ENCODE measurements around the gene PROC. TPM values are rescaled to one million over a fixed set of nuclear protein-coding genes. Genes with fewer than 3 reads are reported as not detected.

Gene PROC
- total RNA-seq, 1 donor from 2014 or later, result 0.25 TPM

GRCh38 chr2:127417406-127417805 is 821 bp upstream of the PROC start:
- TF ChIP-seq CTCF (IDR thresholded peaks at IDR 0.05; ENCODE audit: unreplicated experiment), result no peak
- DNase-seq (ENCODE audit: low spot score in 2 of 2, unreplicated experiment in 2 of 2), result no peak
- Mint-ChIP-seq H3K4me1 (peaks cover 23% of the 10 kb centered on the region), H3K27ac (no peak overlapping the region), H3K9me3 (peaks cover 16% of the 10 kb centered on the region), H3K36me3 (peaks cover 2% of the 10 kb centered on the region), H3K27me3 (ENCODE audit: low read depth) (peaks cover 36% of the 10 kb centered on the region), H3K4me3 (no peak overlapping the region)

GRCh38 chr2:127419112-127419430 is 844 bp downstream of the PROC start:
- no peaks in the 10 kb centered on the region for H3K36me3 Mint-ChIP-seq
- H3K9me3 Mint-ChIP-seq, result no peaks in the 10 kb centered on the region
- peaks cover 51% of the 10 kb centered on the region for H3K27me3 Mint-ChIP-seq (ENCODE audit: low read depth)

GRCh38 chr2:127419448-127420038 is 1.3 kb downstream of the PROC start:
- Mint-ChIP-seq H3K36me3 (no peaks in the 10 kb centered on the region), H3K4me1 (peaks cover 24% of the 10 kb centered on the region), H3K9me3 (no peaks in the 10 kb centered on the region), H3K27ac (no peak overlapping the region), H3K27me3 (ENCODE audit: low read depth) (peaks cover 54% of the 10 kb centered on the region), H3K4me3 (no peak overlapping the region)
- TF ChIP-seq CTCF (IDR thresholded peaks at IDR 0.05; ENCODE audit: unreplicated experiment), result no peak
- no peak for DNase-seq (ENCODE audit: low spot score in 2 of 2, unreplicated experiment in 2 of 2)

More at GRCh38 chr2:127419112-127419430, 844 bp downstream of the PROC start:
- no peak for TF ChIP-seq CTCF (IDR thresholded peaks at IDR 0.05; ENCODE audit: unreplicated experiment)
- Mint-ChIP-seq H3K27ac (no peak overlapping the region), H3K4me3 (no peak overlapping the region), H3K4me1 (peaks cover 26% of the 10 kb centered on the region)
- DNase-seq (ENCODE audit: low spot score in 2 of 2, unreplicated experiment in 2 of 2), result no peak

- DNase-seq (ENCODE audit: low spot score in 2 of 2, unreplicated experiment in 2 of 2), result no peak
- peaks cover 60% of the 10 kb centered on the region for H3K27me3 Mint-ChIP-seq (ENCODE audit: low read depth)
- TF ChIP-seq CTCF (IDR thresholded peaks at IDR 0.05; ENCODE audit: unreplicated experiment), result no peak
- no peaks in the 10 kb centered on the region for H3K36me3 Mint-ChIP-seq
- no peak overlapping the region for H3K27ac Mint-ChIP-seq
- H3K9me3 Mint-ChIP-seq, result no peaks in the 10 kb centered on the region
- H3K4me3 Mint-ChIP-seq, result no peak overlapping the region
- H3K4me1 Mint-ChIP-seq, result peaks cover 21% of the 10 kb centered on the region
Observed at GRCh38 chr2:127420039-127420864, 2.0 kb downstream of the PROC start.

GRCh38 chr2:127421116-127421800 is 3.0 kb downstream of the PROC start:
- Mint-ChIP-seq H3K4me1 (peaks cover 13% of the 10 kb centered on the region), H3K9me3 (no peaks in the 10 kb centered on the region), H3K27me3 (ENCODE audit: low read depth) (peaks cover 68% of the 10 kb centered on the region), H3K27ac (no peak overlapping the region), H3K36me3 (no peaks in the 10 kb centered on the region), H3K4me3 (peak overlapping the region; percentile 50)
- DNase-seq (ENCODE audit: low spot score in 2 of 2, unreplicated experiment in 2 of 2), result no peak
- no peak for TF ChIP-seq CTCF (IDR thresholded peaks at IDR 0.05; ENCODE audit: unreplicated experiment)

Data from mesothelial cell of epicardium (in vitro differentiated cells).